Measurements from ENCODE around the gene C1QTNF6. TPM values are rescaled to one million over a fixed set of nuclear protein-coding genes. Genes with fewer than 3 reads are reported as not detected.

Gene C1QTNF6
- total and polyA plus RNA-seq, 4 experiments from 2014 or later: 0.49 to 24.8 (median 12.0) TPM

- Histone ChIP-seq H3K36me3 (ENCODE audit: insufficient read depth, low read length) (no peaks in the 10 kb centered on the region), H3K4me3 (ENCODE audit: low read length in 2 of 2) (no peak overlapping the region), H3K27me3 (ENCODE audit: insufficient read depth, low read length) (no peaks in the 10 kb centered on the region), H3K27ac (ENCODE audit: low read depth, low read length) (no peak overlapping the region), H3K4me1 (ENCODE audit: insufficient read depth, low read length) (peaks cover 43% of the 10 kb centered on the region), H3K9me3 (ENCODE audit: control insufficient read depth in 1 of 2, low read length in 2 of 2) (no peaks in the 10 kb centered on the region)
- ChIA-PET CTCF (ENCODE audit: partially characterized antibody) (interaction anchor here (0.6 to 5.5 kb wide), 6 partner anchors 15 to 239 kb away, joined by 3 to 62 read pairs (median 12); partner anchors contain the start of gene RAC2), POLR2A (ENCODE audit: partially characterized antibody) (interaction anchor here (0.6 to 12.4 kb wide), 4 partner anchors 16 to 53 kb away, joined by 3 to 646 read pairs (median 64); partner anchors contain the start of gene RAC2)
- peaks cover 31 to 48% (median 37%) of the 10 kb centered on the region in 4 donors for H3K4me1 Mint-ChIP-seq
- DNase-seq: no peak
- no peaks in the 10 kb centered on the region for H3K27me3 Mint-ChIP-seq
- peaks cover 0 to 2% (median 0%) of the 10 kb centered on the region in 8 donors for H3K9me3 Mint-ChIP-seq
- peaks cover 2 to 3% of the 10 kb centered on the region in 2 donors for H3K36me3 Mint-ChIP-seq
- peak overlapping the region in 3 of 7 donors; percentile 29 to 41 (median 30) for H3K27ac Mint-ChIP-seq
- peak overlapping the region in 1 of 8 donors; percentile 13 for H3K4me3 Mint-ChIP-seq
- intact Hi-C loops (cut with micrococcal nuclease): no loop called here
Measured at GRCh38 chr22:37215890-37216289, 27.8 kb upstream of the C1QTNF6 start.

GRCh38 chr22:37214731-37215030, 26.6 kb upstream of the C1QTNF6 start:
- peaks cover 0 to 2% of the 10 kb centered on the region in 2 donors for H3K36me3 Mint-ChIP-seq
- no peak overlapping the region for H3K27ac Mint-ChIP-seq
- H3K9me3 Mint-ChIP-seq: peaks cover 0 to 2% (median 0%) of the 10 kb centered on the region in 8 donors
- no peaks in the 10 kb centered on the region for H3K27me3 Mint-ChIP-seq
- H3K4me3 Mint-ChIP-seq: no peak overlapping the region
- peaks cover 31% of the 10 kb centered on the region for H3K4me1 ChIP-seq (ENCODE audit: insufficient read depth, low read length)
- CTCF ChIA-PET (ENCODE audit: partially characterized antibody): no interaction called here
- peaks cover 22 to 36% (median 25%) of the 10 kb centered on the region in 4 donors for H3K4me1 Mint-ChIP-seq
- DNase-seq: no peak
- H3K4me3 ChIP-seq (ENCODE audit: low read length in 2 of 2): no peak overlapping the region
- no peaks in the 10 kb centered on the region for H3K9me3 ChIP-seq (ENCODE audit: control insufficient read depth in 1 of 2, low read length in 2 of 2)
- intact Hi-C loops (cut with micrococcal nuclease): no loop called here
- H3K36me3 ChIP-seq (ENCODE audit: insufficient read depth, low read length): no peaks in the 10 kb centered on the region
- POLR2A ChIA-PET (ENCODE audit: partially characterized antibody): interaction anchor here (1.4 to 12.4 kb wide), 3 partner anchors 10 to 22 kb away, joined by 3 to 646 read pairs (median 125); partner anchors contain the start of gene RAC2
- no peaks in the 10 kb centered on the region for H3K27me3 ChIP-seq (ENCODE audit: insufficient read depth, low read length)
- H3K27ac ChIP-seq (ENCODE audit: low read depth, low read length): no peak overlapping the region

GRCh38 chr22:37213941-37214730, 26.1 kb upstream of the C1QTNF6 start:
- Mint-ChIP-seq H3K9me3 (peaks cover 0 to under 1% (median 0%) of the 10 kb centered on the region in 8 donors), H3K4me3 (no peak overlapping the region), H3K36me3 (peaks cover 0 to 2% of the 10 kb centered on the region in 2 donors), H3K4me1 (peaks cover 18 to 32% (median 20%) of the 10 kb centered on the region in 4 donors), H3K27ac (peak overlapping the region in 1 of 7 donors; percentile 65), H3K27me3 (no peaks in the 10 kb centered on the region)
- intact Hi-C loops (cut with micrococcal nuclease): no loop called here
- DNase-seq: no peak
- H3K9me3 ChIP-seq (ENCODE audit: control insufficient read depth in 1 of 2, low read length in 2 of 2): no peaks in the 10 kb centered on the region
- H3K36me3 ChIP-seq (ENCODE audit: insufficient read depth, low read length): no peaks in the 10 kb centered on the region
- CTCF ChIA-PET (ENCODE audit: partially characterized antibody): no interaction called here
- peaks cover 26% of the 10 kb centered on the region for H3K4me1 ChIP-seq (ENCODE audit: insufficient read depth, low read length)
- no peaks in the 10 kb centered on the region for H3K27me3 ChIP-seq (ENCODE audit: insufficient read depth, low read length)
- H3K27ac ChIP-seq (ENCODE audit: low read depth, low read length): no peak overlapping the region
- POLR2A ChIA-PET (ENCODE audit: partially characterized antibody): interaction anchor here (1.4 kb wide), 1 partner anchor 9 kb away, joined by 3 read pairs; no protein-coding TSS in a partner anchor
- no peak overlapping the region for H3K4me3 ChIP-seq (ENCODE audit: low read length in 2 of 2)

GRCh38 chr22:37213218-37213855, 25.3 kb upstream of the C1QTNF6 start:
- no peak overlapping the region for H3K27ac ChIP-seq (ENCODE audit: low read depth, low read length)
- H3K9me3 ChIP-seq (ENCODE audit: control insufficient read depth in 1 of 2, low read length in 2 of 2): no peaks in the 10 kb centered on the region
- POLR2A ChIA-PET (ENCODE audit: partially characterized antibody): interaction anchor here (1.4 kb wide), 1 partner anchor 8 kb away, joined by 3 read pairs; no protein-coding TSS in a partner anchor
- H3K27me3 ChIP-seq (ENCODE audit: insufficient read depth, low read length): no peaks in the 10 kb centered on the region
- Mint-ChIP-seq H3K4me1 (peaks cover 11 to 30% (median 17%) of the 10 kb centered on the region in 4 donors), H3K27ac (no peak overlapping the region), H3K36me3 (peaks cover 0 to 2% of the 10 kb centered on the region in 2 donors), H3K27me3 (no peaks in the 10 kb centered on the region), H3K9me3 (no peaks in the 10 kb centered on the region), H3K4me3 (no peak overlapping the region)
- CTCF ChIA-PET (ENCODE audit: partially characterized antibody): interaction anchor here (0.8 kb wide), 1 partner anchor 14 kb away, joined by 3 read pairs; no protein-coding TSS in a partner anchor
- H3K36me3 ChIP-seq (ENCODE audit: insufficient read depth, low read length): no peaks in the 10 kb centered on the region
- DNase-seq: no peak
- peaks cover 23% of the 10 kb centered on the region for H3K4me1 ChIP-seq (ENCODE audit: insufficient read depth, low read length)
- intact Hi-C loops (cut with micrococcal nuclease): no loop called here
- no peak overlapping the region for H3K4me3 ChIP-seq (ENCODE audit: low read length in 2 of 2)

GRCh38 chr22:37212174-37212906, 24.3 kb upstream of the C1QTNF6 start, which contains the start of gene SSTR3:
Gene SSTR3 (minus strand): TSS chr22:37212477. CDS start chr22:37207803, 4,674 bp downstream.
- no peaks in the 10 kb centered on the region for H3K9me3 Mint-ChIP-seq
- H3K9me3 ChIP-seq (ENCODE audit: control insufficient read depth in 1 of 2, low read length in 2 of 2): no peaks in the 10 kb centered on the region
- H3K4me1 Mint-ChIP-seq: peaks cover 11 to 29% (median 15%) of the 10 kb centered on the region in 4 donors
- peaks cover 22% of the 10 kb centered on the region for H3K4me1 ChIP-seq (ENCODE audit: insufficient read depth, low read length)
- H3K36me3 Mint-ChIP-seq: peaks cover 0 to 2% of the 10 kb centered on the region in 2 donors
- no peak for DNase-seq
- CTCF ChIA-PET (ENCODE audit: partially characterized antibody): interaction anchor here (0.8 kb wide), 1 partner anchor 13 kb away, joined by 3 read pairs; no protein-coding TSS in a partner anchor
- POLR2A ChIA-PET (ENCODE audit: partially characterized antibody): no interaction called here
- intact Hi-C loops (cut with micrococcal nuclease): no loop called here
- peak within 1 kb of the TSS in 2 of 7 donors; percentile 31 to 72 for H3K27ac Mint-ChIP-seq
- H3K27ac ChIP-seq (ENCODE audit: low read depth, low read length): no peak within 1 kb of the TSS
- H3K36me3 ChIP-seq (ENCODE audit: insufficient read depth, low read length): no peaks in the 10 kb centered on the region
- no peak within 1 kb of the TSS for H3K4me3 Mint-ChIP-seq
- H3K27me3 Mint-ChIP-seq: no peaks in the 10 kb centered on the region
- no peaks in the 10 kb centered on the region for H3K27me3 ChIP-seq (ENCODE audit: insufficient read depth, low read length)
- no peak within 1 kb of the TSS for H3K4me3 ChIP-seq (ENCODE audit: low read length in 2 of 2)

GRCh38 chr22:37211866-37212173, 23.8 kb upstream of the C1QTNF6 start:
- CTCF ChIA-PET (ENCODE audit: partially characterized antibody): interaction anchor here (2.2 to 3.3 kb wide), 2 partner anchors 12 to 48 kb away, joined by 10 to 16 read pairs; no protein-coding TSS in a partner anchor
- peaks cover 0 to 2% of the 10 kb centered on the region in 2 donors for H3K36me3 Mint-ChIP-seq
- Histone ChIP-seq H3K9me3 (ENCODE audit: control insufficient read depth in 1 of 2, low read length in 2 of 2) (no peaks in the 10 kb centered on the region), H3K4me1 (ENCODE audit: insufficient read depth, low read length) (peaks cover 16% of the 10 kb centered on the region), H3K36me3 (ENCODE audit: insufficient read depth, low read length) (no peaks in the 10 kb centered on the region), H3K27me3 (ENCODE audit: insufficient read depth, low read length) (no peaks in the 10 kb centered on the region), H3K27ac (ENCODE audit: low read depth, low read length) (no peak overlapping the region), H3K4me3 (ENCODE audit: low read length in 2 of 2) (no peak overlapping the region)
- DNase-seq: no peak
- no peaks in the 10 kb centered on the region for H3K9me3 Mint-ChIP-seq
- no peak overlapping the region for H3K27ac Mint-ChIP-seq
- intact Hi-C loops (cut with micrococcal nuclease): no loop called here
- peaks cover 10 to 25% (median 14%) of the 10 kb centered on the region in 4 donors for H3K4me1 Mint-ChIP-seq
- H3K27me3 Mint-ChIP-seq: no peaks in the 10 kb centered on the region
- H3K4me3 Mint-ChIP-seq: no peak overlapping the region
- POLR2A ChIA-PET (ENCODE audit: partially characterized antibody): interaction anchor here (4.4 kb wide), 1 partner anchor 13 kb away, joined by 22 read pairs; no protein-coding TSS in a partner anchor

All from CD4-positive, alpha-beta memory T cell (primary cell).